HCT116 (cell line): ENCODE results near the gene USP15. TPM values are rescaled to one million over a fixed set of nuclear protein-coding genes. Genes with fewer than 3 reads are reported as not detected.

Experiments used
- ATAC-seq: fragments of 200-7000 bp; cut with Tn5 transposase; 2 replicates; pipeline ENCODE4 v1.9.1; 2020; ENCODE audit warnings: mild to moderate bottlenecking, moderate library complexity
- BruUV-seq: library from RNA; stranded (reverse); fragments of 400-500 nt; replicated peaks from 2 replicates; lab custom pipeline; 2021; lab: Mats Ljungman, UMichigan
- CTCF ChIA-PET: fragments of 300-600 bp; sonication (Branson Sonifier 250); formaldehyde crosslinking; loops from one replicate; lab custom pipeline; 2021; ENCODE audit warnings: antibody characterized with exemption; lab: Charles Lee
- POLR2A ChIA-PET: fragments of 300-600, 350-600 bp; sonication (Branson Sonifier 250); formaldehyde crosslinking; loops from one replicate; lab custom pipeline; 2021; ENCODE audit warnings: antibody characterized with exemption; lab: Charles Lee
- RAD21 ChIA-PET, 2 experiments: fragments of 300-600 bp; sonication (Branson Sonifier 250); formaldehyde crosslinking; loops; one replicate each; lab custom pipeline; 2023; ENCODE audit warnings: low total read pairs in 2 of 2; ENCODE audit not compliant: uncharacterized antibody in 2 of 2, unreplicated experiment in 2 of 2, low non-redundant PET in 1 of 2; lab: Charles Lee
- DNase-seq: peaks from one replicate; pipeline ENCODE4 v3.0.0-alpha.2; 2010; ENCODE audit warnings: low read depth, low spot score
- H2AFZ ChIP-seq: fragments of 200-600 bp; shearing (Covaris generic), sonication (generic); 2 replicates; pipeline ENCODE4 v1.6.1; 2017; ENCODE audit warnings: low read depth, mixed run types, mixed read lengths, antibody characterized with exemption, low read length; ENCODE audit not compliant: poor library complexity, severe bottlenecking
- H3K27ac ChIP-seq: 2 replicates; pipeline ENCODE4 v1.5.1; 2012; ENCODE audit warnings: low read depth, low read length
- H3K27me3 ChIP-seq: fragments of 200-600 bp; sonication (generic); 2 replicates; pipeline ENCODE4 v1.6.1; 2016; ENCODE audit warnings: mixed run types, low read length, mixed read lengths; ENCODE audit not compliant: insufficient read depth
- H3K36me3 ChIP-seq, 2 experiments: fragments of 200-500 bp in 1 of 2; fragments of 200-600 bp in 1 of 2; sonication (Bioruptor generic) in 1 of 2; sonication (generic) in 1 of 2; 2 replicates each; pipeline versions ENCODE4 v1.5.1 to v1.6.1; 2014 to 2016; ENCODE audit warnings: low read length in 2 of 2, inconsistent platforms in 1 of 2, mixed read lengths in 1 of 2, mixed run types in 1 of 2; ENCODE audit not compliant: insufficient read depth in 2 of 2, control insufficient read depth in 1 of 2
- H3K4me1 ChIP-seq, 2 experiments: fragments of 200-600 bp in 1 of 2; sonication (generic) in 1 of 2; 2 replicates each; pipeline versions ENCODE4 v1.5.1 to v1.6.1; 2012 to 2017; ENCODE audit warnings: low read length in 2 of 2, inconsistent platforms in 1 of 2, mild to moderate bottlenecking in 1 of 2, mixed read lengths in 1 of 2, mixed run types in 1 of 2, moderate library complexity in 1 of 2; ENCODE audit not compliant: insufficient read depth in 2 of 2, control insufficient read depth in 1 of 2
- H3K4me2 ChIP-seq: fragments of 200-600 bp; sonication (generic); 2 replicates; pipeline ENCODE4 v1.6.1; 2017; ENCODE audit warnings: mixed run types, low read length, mixed read lengths
- H3K4me3 ChIP-seq, 2 experiments: fragments of 200-600 bp in 1 of 2; sonication (generic) in 1 of 2; replicated peaks in 1 of 2; 2 replicates each; pipeline ENCODE4 v1.5.1; 2011 to 2016; ENCODE audit warnings: low read length in 2 of 2, control low read depth in 1 of 2, low read depth in 1 of 2, mild to moderate bottlenecking in 1 of 2, mixed read lengths in 1 of 2, mixed run types in 1 of 2
- H3K79me2 ChIP-seq: fragments of 200-600 bp; sonication (generic); 2 replicates; pipeline ENCODE4 v1.6.1; 2017; ENCODE audit warnings: mild to moderate bottlenecking, mixed run types, low read length, moderate library complexity, mixed read lengths; ENCODE audit not compliant: insufficient read depth
- H3K9ac ChIP-seq: fragments of 200-600 bp; sonication (generic); 2 replicates; pipeline ENCODE4 v1.6.1; 2016; ENCODE audit warnings: low read length, mixed read lengths
- H3K9me2 ChIP-seq: fragments of 200-600 bp; sonication (generic), shearing (Covaris generic); 2 replicates; pipeline ENCODE4 v1.6.1; 2017; ENCODE audit warnings: mixed run types, mild to moderate bottlenecking, moderate library complexity; ENCODE audit not compliant: insufficient read depth
- H3K9me3 ChIP-seq, 2 experiments: fragments of 200-500 bp in 1 of 2; fragments of 200-600 bp in 1 of 2; sonication (Bioruptor generic) in 1 of 2; sonication (generic) in 1 of 2; 2 replicates each; pipeline ENCODE4 v1.6.1; 2014 to 2017; ENCODE audit warnings: low read length in 2 of 2, mixed read lengths in 2 of 2, inconsistent platforms in 1 of 2, low read depth in 1 of 2, mild to moderate bottlenecking in 1 of 2, mixed run types in 1 of 2, moderate library complexity in 1 of 2; ENCODE audit not compliant: control insufficient read depth in 1 of 2, insufficient read depth in 1 of 2
- H4K20me1 ChIP-seq: fragments of 200-600 bp; sonication (generic), shearing (Covaris generic); 2 replicates; pipeline ENCODE4 v1.6.1; 2017; ENCODE audit warnings: mixed run types, mild to moderate bottlenecking, moderate library complexity; ENCODE audit not compliant: insufficient read depth
- CBX3 ChIP-seq: IDR thresholded peaks from 2 replicates; pipeline ENCODE4 v1.6.1; 2012; ENCODE audit warnings: low read depth
- CEBPB ChIP-seq: IDR thresholded peaks from 2 replicates; pipeline ENCODE4 v1.6.1; 2012; ENCODE audit warnings: low read depth
- JUND ChIP-seq: IDR thresholded peaks from 2 replicates; pipeline ENCODE4 v1.6.1; 2012
- POLR2A ChIP-seq: IDR thresholded peaks from 2 replicates; pipeline ENCODE4 v1.7.0; 2011; ENCODE audit warnings: borderline replicate concordance; ENCODE audit not compliant: insufficient read depth, insufficient read length; ENCODE audit errors: extremely low read depth
- RAD21 ChIP-seq: IDR thresholded peaks from 2 replicates; pipeline ENCODE4 v1.6.1; 2012; ENCODE audit warnings: low read depth, mild to moderate bottlenecking
- SIN3A ChIP-seq: IDR thresholded peaks from 2 replicates; pipeline ENCODE4 v1.6.1; 2012; ENCODE audit warnings: low read depth
- SRF ChIP-seq: IDR thresholded peaks from 2 replicates; pipeline ENCODE4 v1.6.1; 2012; ENCODE audit warnings: low read depth
- TCF7L2 ChIP-seq: IDR thresholded peaks from 2 replicates; pipeline ENCODE4 v1.7.0; 2011; ENCODE audit warnings: borderline replicate concordance, inconsistent platforms; ENCODE audit not compliant: insufficient read depth, insufficient read length; ENCODE audit errors: extremely low read depth
- YY1 ChIP-seq: IDR thresholded peaks from 2 replicates; pipeline ENCODE4 v1.6.1; 2011; ENCODE audit warnings: low read length, low read depth, moderate library complexity, mild to moderate bottlenecking; ENCODE audit not compliant: insufficient replicate concordance; ENCODE audit errors: extremely low read depth
- intact Hi-C: fragments of 100-400 bp; cut with micrococcal nuclease; formaldehyde crosslinking; loops from 2 replicates; pipeline ENCODE4 v1.10.0; 2022
- total RNA-seq: library from RNA; stranded (reverse); gene quantifications from one replicate; pipeline ENCODE4 v1.2.1, GENCODE V29; 2021; ENCODE audit not compliant: unreplicated experiment
- TF ChIP-seq, protein P1 (sequence below): IDR thresholded peaks from 2 replicates; pipeline ENCODE4 v1.6.1; 2012
- TF ChIP-seq, protein P2 (sequence below): IDR thresholded peaks from 2 replicates; pipeline ENCODE4 v1.6.1; 2012; ENCODE audit warnings: low read depth

Gene USP15
- total RNA-seq, 1 experiment from 2014 or later: 49.5 TPM

DNA sequence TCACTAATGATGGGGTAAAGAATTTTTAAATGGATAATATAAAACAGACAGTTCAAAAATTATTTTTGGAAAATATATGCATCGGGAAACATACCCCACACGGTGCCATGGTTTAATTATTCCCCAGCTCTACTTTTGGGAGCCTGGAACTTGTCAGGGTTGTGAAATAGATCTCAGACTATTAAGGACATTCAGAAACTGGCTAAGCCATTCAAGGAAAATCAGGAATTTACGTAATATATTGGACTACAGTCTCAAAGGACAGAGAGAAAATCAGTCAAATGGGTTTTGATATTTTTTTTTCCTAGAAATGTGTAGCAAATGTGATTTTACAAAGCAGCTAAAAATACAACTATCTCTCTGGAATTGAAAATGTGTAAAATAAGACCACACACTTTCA, 148.9 kb downstream of the USP15 start:
- Histone ChIP-seq H3K9me3 (no peaks in the 10 kb centered on the region), H3K79me2 (no peaks in the 10 kb centered on the region), H4K20me1 (no peaks in the 10 kb centered on the region), H3K4me3 (no peak overlapping the region), H3K27me3 (no peaks in the 10 kb centered on the region), H3K4me1 (no peaks in the 10 kb centered on the region), H3K27ac (no peak overlapping the region), H3K9ac (no peak overlapping the region), H2AFZ (no peak overlapping the region), H3K36me3 (no peaks in the 10 kb centered on the region), H3K4me2 (no peak overlapping the region), H3K9me2 (no peaks in the 10 kb centered on the region)
- intact Hi-C loops: no loop called here
- POLR2A ChIA-PET: no interaction called here
- TF ChIP-seq CEBPB: no peak
- no peak for TF ChIP-seq RAD21
- TF ChIP-seq SIN3A: no peak
- TF ChIP-seq, protein P1, sequence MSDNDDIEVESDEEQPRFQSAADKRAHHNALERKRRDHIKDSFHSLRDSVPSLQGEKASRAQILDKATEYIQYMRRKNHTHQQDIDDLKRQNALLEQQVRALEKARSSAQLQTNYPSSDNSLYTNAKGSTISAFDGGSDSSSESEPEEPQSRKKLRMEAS: no peak
- no peak for TF ChIP-seq YY1
- no peak for TF ChIP-seq CBX3
- TF ChIP-seq POLR2A: no peak
- no peak for TF ChIP-seq JUND
- TF ChIP-seq, protein P2, sequence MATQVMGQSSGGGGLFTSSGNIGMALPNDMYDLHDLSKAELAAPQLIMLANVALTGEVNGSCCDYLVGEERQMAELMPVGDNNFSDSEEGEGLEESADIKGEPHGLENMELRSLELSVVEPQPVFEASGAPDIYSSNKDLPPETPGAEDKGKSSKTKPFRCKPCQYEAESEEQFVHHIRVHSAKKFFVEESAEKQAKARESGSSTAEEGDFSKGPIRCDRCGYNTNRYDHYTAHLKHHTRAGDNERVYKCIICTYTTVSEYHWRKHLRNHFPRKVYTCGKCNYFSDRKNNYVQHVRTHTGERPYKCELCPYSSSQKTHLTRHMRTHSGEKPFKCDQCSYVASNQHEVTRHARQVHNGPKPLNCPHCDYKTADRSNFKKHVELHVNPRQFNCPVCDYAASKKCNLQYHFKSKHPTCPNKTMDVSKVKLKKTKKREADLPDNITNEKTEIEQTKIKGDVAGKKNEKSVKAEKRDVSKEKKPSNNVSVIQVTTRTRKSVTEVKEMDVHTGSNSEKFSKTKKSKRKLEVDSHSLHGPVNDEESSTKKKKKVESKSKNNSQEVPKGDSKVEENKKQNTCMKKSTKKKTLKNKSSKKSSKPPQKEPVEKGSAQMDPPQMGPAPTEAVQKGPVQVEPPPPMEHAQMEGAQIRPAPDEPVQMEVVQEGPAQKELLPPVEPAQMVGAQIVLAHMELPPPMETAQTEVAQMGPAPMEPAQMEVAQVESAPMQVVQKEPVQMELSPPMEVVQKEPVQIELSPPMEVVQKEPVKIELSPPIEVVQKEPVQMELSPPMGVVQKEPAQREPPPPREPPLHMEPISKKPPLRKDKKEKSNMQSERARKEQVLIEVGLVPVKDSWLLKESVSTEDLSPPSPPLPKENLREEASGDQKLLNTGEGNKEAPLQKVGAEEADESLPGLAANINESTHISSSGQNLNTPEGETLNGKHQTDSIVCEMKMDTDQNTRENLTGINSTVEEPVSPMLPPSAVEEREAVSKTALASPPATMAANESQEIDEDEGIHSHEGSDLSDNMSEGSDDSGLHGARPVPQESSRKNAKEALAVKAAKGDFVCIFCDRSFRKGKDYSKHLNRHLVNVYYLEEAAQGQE: no peak
- no peak for TF ChIP-seq TCF7L2
- no peak for TF ChIP-seq SRF
- RAD21 ChIA-PET: no interaction called here
- DNase-seq (no peak), ATAC-seq (no peak)
- BruUV-seq: no TSS peak
- CTCF ChIA-PET: no interaction called here
